Stimulated activated CD4-positive, alpha-beta T cell treated with anti-CD3 and anti-CD28 coated beads, Interleukin-4, amount 100 ng/mL, for 24 hours (primary cell): ENCODE measurements around the gene TYW5.

ENCODE experiments used
- DNase-seq: peaks from one replicate; pipeline ENCODE4 v3.0.0-alpha.2; 2020

Gene TYW5

GRCh38 chr2:199973703-199974102, 18.4 kb upstream of the TYW5 start:
- no peak for DNase-seq

- DNase-seq = no peak
Measured at GRCh38 chr2:199972088-199972626, 16.9 kb upstream of the TYW5 start.

GRCh38 chr2:199968126-199968525, 12.8 kb upstream of the TYW5 start:
- DNase-seq = no peak

- no peak for DNase-seq
Measured at GRCh38 chr2:199966976-199967375, 11.7 kb upstream of the TYW5 start.

GRCh38 chr2:199966405-199966804, 11.1 kb upstream of the TYW5 start:
- no peak for DNase-seq

GRCh38 chr2:199962203-199962602, 6.9 kb upstream of the TYW5 start:
- DNase-seq = no peak

- no peak for DNase-seq
Measured at GRCh38 chr2:199958014-199958413, 2.7 kb upstream of the TYW5 start.

GRCh38 chr2:199956062-199956380, 730 bp upstream of the TYW5 start:
- no peak for DNase-seq

GRCh38 chr2:199955007-199955338, 318 bp downstream of the TYW5 start:
- DNase-seq = no peak

- no peak for DNase-seq
Measured at GRCh38 chr2:199951023-199951422, 4.3 kb downstream of the TYW5 start.

- no peak for DNase-seq
Measured at GRCh38 chr2:199950396-199950795, 4.9 kb downstream of the TYW5 start.

GRCh38 chr2:199946836-199947235, 8.5 kb downstream of the TYW5 start:
- no peak for DNase-seq

- DNase-seq = no peak
Measured at GRCh38 chr2:199946196-199946595, 9.1 kb downstream of the TYW5 start.

- DNase-seq = no peak
Measured at GRCh38 chr2:199943373-199943772, 11.9 kb downstream of the TYW5 start.

- no peak for DNase-seq
Measured at GRCh38 chr2:199940373-199940772, 14.9 kb downstream of the TYW5 start.

GRCh38 chr2:199936554-199936953, 18.7 kb downstream of the TYW5 start:
- no peak for DNase-seq

- no peak for DNase-seq
Measured at GRCh38 chr2:199933466-199933865, 21.8 kb downstream of the TYW5 start.

- DNase-seq = no peak
Measured at GRCh38 chr2:199932312-199932855, 22.9 kb downstream of the TYW5 start.

GRCh38 chr2:199929262-199929661, 26.0 kb downstream of the TYW5 start:
- DNase-seq = no peak

GRCh38 chr2:199928626-199929025, 26.7 kb downstream of the TYW5 start:
- no peak for DNase-seq

GRCh38 chr2:199928226-199928625, 27.1 kb downstream of the TYW5 start:
- DNase-seq = no peak

GRCh38 chr2:199926806-199927205, 28.5 kb downstream of the TYW5 start:
- DNase-seq = no peak

- no peak for DNase-seq
Measured at GRCh38 chr2:199923924-199924323, 31.4 kb downstream of the TYW5 start.

GRCh38 chr2:199922856-199923255, 32.4 kb downstream of the TYW5 start:
- no peak for DNase-seq

- no peak for DNase-seq
Measured at GRCh38 chr2:199916980-199917379, 38.3 kb downstream of the TYW5 start.
